ENCODE results near the gene SSH3. TPM values are rescaled to one million over a fixed set of nuclear protein-coding genes. Genes with fewer than 3 reads are reported as not detected.

SSH3 gene
- total and polyA plus RNA-seq, 2 of the 8 experiments (the other 6 are each of a cell fraction or from before 2014, with no cell fraction given): 16.9 to 19.8 TPM

GRCh38 chr11:67352546-67353316, 49.4 kb downstream of the SSH3 start:
- Histone ChIP-seq H3K23me2 (ENCODE audit: low read depth, low read length) (peaks cover 8% of the 10 kb centered on the region; the same call in 1 of the 2 replicates), H2BK20ac (ENCODE audit: low read length) (no peak overlapping the region), H3K79me1 (ENCODE audit: low read depth, low read length) (peaks cover 2% of the 10 kb centered on the region; the same call in 1 of the 2 replicates), H3K4me2 (ENCODE audit: insufficient read depth in 1 of 2, low read depth in 2 of 2, low read length in 2 of 2) (peak overlapping the region; percentile 90 to 94), H3K27ac (ENCODE audit: low read depth, low read length) (peak overlapping the region; percentile 72; the same call in 1 of the 2 replicates), H2BK5ac (ENCODE audit: low read depth, low read length) (peak overlapping the region; percentile 76), H4K8ac (ENCODE audit: extremely low read depth, insufficient read depth, low read length) (peak overlapping the region; percentile 69; the same call in 1 of the 2 replicates), H2BK12ac (ENCODE audit: low read depth, low read length) (no peak overlapping the region), H2BK120ac (replicated peaks; ENCODE audit: low read depth, low read length) (no peak overlapping the region), H4K5ac (ENCODE audit: insufficient read length, low read depth, low read length) (peak overlapping the region; percentile 95), H2BK15ac (ENCODE audit: low read length) (peak overlapping the region; percentile 72), H2AK5ac (ENCODE audit: low read depth, low read length) (no peak overlapping the region), H4K20me1 (replicated peaks in 1 of 2; ENCODE audit: control insufficient read depth in 1 of 2, insufficient read depth in 2 of 2, low read length in 2 of 2) (peaks cover 0 to 3% of the 10 kb centered on the region in 2 experiments), H3K4ac (replicated peaks; ENCODE audit: insufficient read length, low read depth, low read length) (no peak overlapping the region), H3K4me1 (replicated peaks in 1 of 4; ENCODE audit: control insufficient read depth in 3 of 4, insufficient read depth in 4 of 4, low read length in 3 of 4) (peaks cover 0 to 18% (median 15%) of the 10 kb centered on the region in 4 experiments; a peak in 6 of 7 replicates), H3K9me3 (ENCODE audit: insufficient read depth in 2 of 2, low read depth in 1 of 2, low read length in 1 of 2) (no peaks in the 10 kb centered on the region), H3K14ac (ENCODE audit: insufficient read length) (no peak overlapping the region), H3K18ac (ENCODE audit: extremely low read depth, low read length) (peak overlapping the region; percentile 60; the same call in 1 of the 2 replicates), H3K23ac (ENCODE audit: insufficient read length) (no peak overlapping the region), H3K36me3 (ENCODE audit: control insufficient read depth in 2 of 4, insufficient read depth in 4 of 4, low read length in 3 of 4) (no peaks in the 10 kb centered on the region), H3K27me3 (replicated peaks in 1 of 4; ENCODE audit: control insufficient read depth in 3 of 4, extremely low read depth in 1 of 4, insufficient read depth in 3 of 4, low read length in 3 of 4) (no peaks in the 10 kb centered on the region; a peak in 1 of 7 replicates), H3K56ac (replicated peaks; ENCODE audit: insufficient read length, low read depth, low read length) (no peak overlapping the region), H3K4me3 (ENCODE audit: extremely low read depth in 1 of 4, insufficient read depth in 2 of 4, low read depth in 3 of 4, low read length in 4 of 4) (peak overlapping the region; percentile 57 to 78 (median 73)), H3K9ac (replicated peaks in 1 of 4; ENCODE audit: extremely low read depth in 1 of 4, low read depth in 3 of 4, low read length in 3 of 4) (peak overlapping the region in 3 of 4 experiments; percentile 41 to 62 (median 51); a peak in 5 of 7 replicates), H2AFZ (ENCODE audit: low read length) (no peak overlapping the region), H3K79me2 (ENCODE audit: control insufficient read depth in 1 of 2, insufficient read depth in 2 of 2, low read length in 2 of 2) (no peaks in the 10 kb centered on the region), H4K91ac (replicated peaks; ENCODE audit: insufficient read length, low read length) (peak overlapping the region; percentile 11)
- DNase-seq (ENCODE audit: low read depth in 1 of 2, low spot score in 2 of 2) (no peak), FAIRE-seq (no peak)
- TF ChIP-seq SP4 (IDR thresholded peaks at IDR 0.05; ENCODE audit: low read length) (no peak), SIRT6 (IDR thresholded peaks at IDR 0.05; ENCODE audit: low read length) (no peak), SAP30 (IDR thresholded peaks at IDR 0.05; ENCODE audit: insufficient read depth, insufficient replicate concordance, low read length) (peak; percentile 93)
- 35% methylated on average over 23 of the region's 25 CpGs; no CpG with 5 or more reads in 1 of the 2 experiments for whole genome bisulfite sequencing, 2 experiments (ENCODE audit: extremely low coverage in 1 of 2, insufficient coverage in 1 of 2, insufficient read length in 1 of 2, insufficient replicate concordance in 2 of 2, low coverage in 1 of 2, low lambda C conversion rate in 2 of 2, missing lambda C conversion rate in 1 of 2)
- ChIA-PET CTCF (ENCODE audit: partially characterized antibody) (interaction anchor here (0.7 to 20.0 kb wide), 10 partner anchors 9 to 195 kb away, joined by 3 to 1305 read pairs (median 19); partner anchors contain the start of genes CLCF1, PPP1CA, RAD9A and TBC1D10C), POLR2A (ENCODE audit: partially characterized antibody) (interaction anchor here (0.7 to 3.4 kb wide), 17 partner anchors 14 to 231 kb away, joined by 3 to 16 read pairs (median 4); partner anchors contain the start of genes GSTP1 and RAD9A)
